GM12872 (cell line): ENCODE measurements around the gene SCLY.

Experiments
- TF ChIP-seq, protein P1 (sequence below): IDR thresholded peaks from 3 replicates; pipeline ENCODE4 v1.5.1; 2011; ENCODE audit warnings: low read depth, mild to moderate bottlenecking, low read length, moderate library complexity; ENCODE audit not compliant: insufficient read depth

The SCLY gene

DNA sequence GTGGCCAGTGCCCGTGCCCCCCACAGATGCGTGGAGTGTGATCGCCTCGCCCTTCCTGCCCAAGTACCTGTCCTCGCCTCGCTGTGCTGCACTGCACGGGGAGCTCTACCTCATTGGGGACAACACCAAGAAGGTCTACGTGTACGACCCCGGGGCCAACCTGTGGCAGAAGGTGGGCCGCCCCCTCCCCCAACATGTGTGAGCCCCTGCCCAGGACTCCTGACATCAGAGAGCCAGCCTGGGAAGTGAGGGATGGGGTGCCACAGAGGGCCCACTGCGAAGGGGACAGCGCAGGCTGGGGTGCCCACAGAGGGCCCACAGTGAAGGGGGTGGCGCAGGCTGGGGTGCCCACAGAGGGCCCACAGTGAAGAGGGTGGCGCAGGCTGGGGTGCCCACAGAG lies 88.2 kb downstream of the SCLY start:
- TF ChIP-seq, protein P1, sequence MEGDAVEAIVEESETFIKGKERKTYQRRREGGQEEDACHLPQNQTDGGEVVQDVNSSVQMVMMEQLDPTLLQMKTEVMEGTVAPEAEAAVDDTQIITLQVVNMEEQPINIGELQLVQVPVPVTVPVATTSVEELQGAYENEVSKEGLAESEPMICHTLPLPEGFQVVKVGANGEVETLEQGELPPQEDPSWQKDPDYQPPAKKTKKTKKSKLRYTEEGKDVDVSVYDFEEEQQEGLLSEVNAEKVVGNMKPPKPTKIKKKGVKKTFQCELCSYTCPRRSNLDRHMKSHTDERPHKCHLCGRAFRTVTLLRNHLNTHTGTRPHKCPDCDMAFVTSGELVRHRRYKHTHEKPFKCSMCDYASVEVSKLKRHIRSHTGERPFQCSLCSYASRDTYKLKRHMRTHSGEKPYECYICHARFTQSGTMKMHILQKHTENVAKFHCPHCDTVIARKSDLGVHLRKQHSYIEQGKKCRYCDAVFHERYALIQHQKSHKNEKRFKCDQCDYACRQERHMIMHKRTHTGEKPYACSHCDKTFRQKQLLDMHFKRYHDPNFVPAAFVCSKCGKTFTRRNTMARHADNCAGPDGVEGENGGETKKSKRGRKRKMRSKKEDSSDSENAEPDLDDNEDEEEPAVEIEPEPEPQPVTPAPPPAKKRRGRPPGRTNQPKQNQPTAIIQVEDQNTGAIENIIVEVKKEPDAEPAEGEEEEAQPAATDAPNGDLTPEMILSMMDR: no peak
